Activated CD4-positive, alpha-beta T cell treated with anti-CD3 and anti-CD28 coated beads, Interleukin-10, Interleukin-2, amounts not matched to agents 100 ng/mL and 50 ng/mL, durations not matched to agents 16 hours and 8 hours (primary cell): ENCODE measurements around the gene NKX6-1.
A peak's percentile ranks its signal among the peaks of the same experiment; 100 is the strongest.

Experiments
- DNase-seq: peaks from one replicate; pipeline ENCODE4 v3.0.0-alpha.2; 2020

Gene NKX6-1

GRCh38 chr4:84498935-84499623, at the start of gene NKX6-1:
NKX6-1 (minus strand) TSS chr4:84499292; CDS start chr4:84498228, 1,064 bp downstream.
- peak; percentile 23 for DNase-seq

- no peak for DNase-seq
These were observed 48.1 kb upstream of the NKX6-1 start for GRCh38 chr4:84547211-84547610.

GRCh38 chr4:84545093-84545492, 46.0 kb upstream of the NKX6-1 start:
- no peak for DNase-seq

GRCh38 chr4:84535901-84536300, 36.8 kb upstream of the NKX6-1 start:
- DNase-seq = no peak

GRCh38 chr4:84531689-84532088, 32.6 kb upstream of the NKX6-1 start:
- no peak for DNase-seq

GRCh38 chr4:84530871-84531270, 31.8 kb upstream of the NKX6-1 start:
- no peak for DNase-seq

GRCh38 chr4:84530454-84530853, 31.4 kb upstream of the NKX6-1 start:
- no peak for DNase-seq

- DNase-seq = peak; percentile 44
These were observed 30.2 kb upstream of the NKX6-1 start for GRCh38 chr4:84529169-84529751.

GRCh38 chr4:84527391-84527790, 28.3 kb upstream of the NKX6-1 start:
- DNase-seq = no peak

- DNase-seq = no peak
These were observed 16.0 kb upstream of the NKX6-1 start for GRCh38 chr4:84515075-84515474.

GRCh38 chr4:84512277-84512676, 13.2 kb upstream of the NKX6-1 start:
- DNase-seq = no peak

- no peak for DNase-seq
These were observed 12.6 kb upstream of the NKX6-1 start for GRCh38 chr4:84511703-84512102.

- DNase-seq = no peak
These were observed 8.8 kb upstream of the NKX6-1 start for GRCh38 chr4:84507941-84508340.

GRCh38 chr4:84504821-84505220, 5.7 kb upstream of the NKX6-1 start:
- no peak for DNase-seq

- DNase-seq = peak; percentile 64
These were observed 4.7 kb upstream of the NKX6-1 start for GRCh38 chr4:84503495-84504437.

- DNase-seq = no peak
These were observed 3.9 kb upstream of the NKX6-1 start for GRCh38 chr4:84502955-84503373.

GRCh38 chr4:84502333-84502954, 3.4 kb upstream of the NKX6-1 start:
- DNase-seq = no peak

- DNase-seq = no peak
These were observed 2.7 kb upstream of the NKX6-1 start for GRCh38 chr4:84501721-84502267.

- no peak for DNase-seq
These were observed 2.1 kb upstream of the NKX6-1 start for GRCh38 chr4:84501202-84501503.

- no peak for DNase-seq
These were observed 1.5 kb upstream of the NKX6-1 start for GRCh38 chr4:84500386-84501201.

GRCh38 chr4:84499624-84499982, 511 bp upstream of the NKX6-1 start:
- no peak for DNase-seq
